B cell (primary cell): Measurements from ENCODE around the gene ZNF581. TPM values are rescaled to one million over a fixed set of nuclear protein-coding genes. Genes with fewer than 3 reads are reported as not detected.

Experiments used
- ATAC-seq: fragments of 200-7000 bp; cut with Tn5 transposase; one replicate; pipeline ENCODE4 v1.10.0; 2021; ENCODE audit warnings: low read depth, mild to moderate bottlenecking, moderate number of reproducible peaks, moderate library complexity
- CTCF ChIA-PET: fragments of 350-600 bp; sonication (Branson Sonifier 250); formaldehyde crosslinking; loops from one replicate; lab custom pipeline; 2021; ENCODE audit warnings: antibody characterized with exemption, inconsistent platforms; lab: Charles Lee
- POLR2A ChIA-PET: fragments of 350-600 bp; sonication (Branson Sonifier 250); formaldehyde crosslinking; loops from one replicate; lab custom pipeline; 2021; ENCODE audit warnings: antibody characterized with exemption; lab: Charles Lee
- DNase-seq: peaks from one replicate; pipeline ENCODE4 v3.0.0; 2013
- H2AFZ ChIP-seq: 2 replicates; pipeline ENCODE4 v1.6.1; 2012; ENCODE audit warnings: mild to moderate bottlenecking, low read depth, low read length; ENCODE audit not compliant: insufficient read depth, poor library complexity, severe bottlenecking
- H3K27ac ChIP-seq, 2 donors: 1 replicate in 1 of 2; 2 replicates in 1 of 2; pipeline ENCODE4 v1.5.1; 2012 to 2013; ENCODE audit warnings: low read length in 2 of 2, mild to moderate bottlenecking in 2 of 2, moderate library complexity in 1 of 2
- H3K27me3 ChIP-seq, 4 experiments: fragments of 200-600 bp in 1 of 4; sonication (generic) in 1 of 4; replicated peaks in 1 of 4; 1 replicate in 2 of 4; 2 replicates in 2 of 4; pipeline versions ENCODE4 v1.6.1 to v1.7.0; 2013 to 2016; ENCODE audit warnings: low read length in 3 of 4, mild to moderate bottlenecking in 2 of 4, mixed read lengths in 1 of 4, moderate library complexity in 1 of 4; ENCODE audit not compliant: insufficient read depth in 4 of 4, control insufficient read depth in 3 of 4; ENCODE audit errors: control extremely low read depth in 1 of 4
- H3K36me3 ChIP-seq, 2 experiments: replicated peaks in 1 of 2; 1 replicate in 1 of 2; 2 replicates in 1 of 2; pipeline versions ENCODE4 v1.6.1 to v1.7.1; 2013; ENCODE audit warnings: low read length in 1 of 2; ENCODE audit not compliant: insufficient read depth in 2 of 2, control insufficient read depth in 1 of 2; ENCODE audit errors: control extremely low read depth in 1 of 2, extremely low read depth in 1 of 2
- H3K4me1 ChIP-seq, 2 donors: fragments of 200-600 bp in 1 of 2; sonication (generic) in 1 of 2; 1 replicate in 1 of 2; 2 replicates in 1 of 2; pipeline versions ENCODE4 v1.5.1 to v1.6.1; 2013 to 2017; ENCODE audit warnings: low read length in 2 of 2; ENCODE audit not compliant: control insufficient read depth in 2 of 2, insufficient read depth in 2 of 2
- H3K4me2 ChIP-seq: replicated peaks from 2 replicates; pipeline ENCODE3; 2012; ENCODE audit warnings: mild to moderate bottlenecking, low read depth, low read length; ENCODE audit not compliant: poor library complexity, severe bottlenecking
- H3K4me3 ChIP-seq, 5 experiments: fragments of 200-600 bp in 1 of 5; sonication (generic) in 1 of 5; 1 replicate in 3 of 5; 2 replicates in 2 of 5; pipeline versions ENCODE4 v1.5.1 to v1.7.0; 2011 to 2016; ENCODE audit warnings: low read length in 4 of 5, mild to moderate bottlenecking in 4 of 5, low read depth in 2 of 5, control low read depth in 1 of 5, moderate library complexity in 1 of 5; ENCODE audit not compliant: insufficient read depth in 1 of 5; ENCODE audit errors: control extremely low read depth in 1 of 5, extremely low read depth in 1 of 5
- H3K79me2 ChIP-seq: fragments of 200-600 bp; sonication (generic); one replicate; pipeline ENCODE4 v1.6.0; 2016; ENCODE audit warnings: low read length; ENCODE audit not compliant: control insufficient read depth, insufficient read depth
- H3K9ac ChIP-seq: fragments of 200-600 bp; sonication (generic); 2 replicates; pipeline ENCODE4 v1.6.1; 2017; ENCODE audit warnings: mild to moderate bottlenecking, low read length, moderate library complexity
- H3K9me3 ChIP-seq, 3 donors: one replicate each; pipeline versions ENCODE4 v1.6.1 to v1.7.1; 2013; ENCODE audit warnings: low read length in 2 of 3; ENCODE audit not compliant: control insufficient read depth in 2 of 3, insufficient read depth in 1 of 3; ENCODE audit errors: control extremely low read depth in 1 of 3
- H4K20me1 ChIP-seq: 2 replicates; pipeline ENCODE4 v1.6.0; 2012; ENCODE audit warnings: mild to moderate bottlenecking, low read length; ENCODE audit not compliant: insufficient read depth, control insufficient read depth, poor library complexity, severe bottlenecking
- H3K27ac Mint-ChIP-seq: one replicate; pipeline ENCODE4 v1.8.0; 2021; ENCODE audit warnings: mixed read lengths
- H3K27me3 Mint-ChIP-seq: one replicate; pipeline ENCODE4 v1.8.0; 2021; ENCODE audit warnings: mixed read lengths
- H3K4me1 Mint-ChIP-seq: one replicate; pipeline ENCODE4 v1.8.0; 2021; ENCODE audit warnings: mixed read lengths
- H3K4me3 Mint-ChIP-seq: one replicate; pipeline ENCODE4 v1.8.0; 2021; ENCODE audit warnings: mixed read lengths
- H3K9me3 Mint-ChIP-seq: one replicate; pipeline ENCODE4 v1.8.0; 2022; ENCODE audit warnings: mixed read lengths; ENCODE audit not compliant: insufficient read depth
- CTCF ChIP-seq: fragments of 200-600 bp; IDR thresholded peaks from one replicate; pipeline ENCODE4 v1.8.0; 2022; ENCODE audit warnings: antibody characterized with exemption, mild to moderate bottlenecking
- EZH2 ChIP-seq: IDR thresholded peaks from 2 replicates; pipeline ENCODE4 v1.6.1; 2012; ENCODE audit warnings: borderline replicate concordance, low read depth, mild to moderate bottlenecking, moderate library complexity, low read length; ENCODE audit not compliant: insufficient read depth, poor library complexity, severe bottlenecking
- WGBS: methylation state at CpG from one replicate; pipeline ENCODE4 v1.1.5; 2013; ENCODE audit warnings: missing lambda C conversion rate; ENCODE audit not compliant: insufficient coverage; 5-methylcytosine and 5-hydroxymethylcytosine counted together
- intact Hi-C: fragments of 100-400 bp; cut with micrococcal nuclease; formaldehyde crosslinking; loops from one replicate; pipeline ENCODE4 v1.10.0; 2022
- polyA plus RNA-seq: library from polyadenylated mRNA; depleted of rRNA; stranded (reverse); fragments of >200 nt; gene quantifications from 2 replicates; pipeline ENCODE4 v1.2.3, GENCODE V29; 2012
- total RNA-seq, 2 donors: library from RNA; stranded (reverse); fragments of 120-200 nt in 1 of 2; gene quantifications; 1 replicate in 1 of 2; 2 replicates in 1 of 2; pipeline versions ENCODE4 v1.2.3 to v1.2.4, GENCODE V29; 2013 to 2022

ZNF581 gene
- total and polyA plus RNA-seq, 2 donors (not counting 1 experiment from before 2014, with no cell fraction given), result 48.2 to 51.3 TPM

GRCh38 chr19:55619286-55619685 lies 24.2 kb upstream of the ZNF581 start:
- Histone ChIP-seq H3K36me3 (peaks cover 0 to 21% of the 10 kb centered on the region in 2 experiments), H3K9me3 (no peaks in the 10 kb centered on the region), H3K4me2 (no peak overlapping the region), H3K27me3 (no peaks in the 10 kb centered on the region), H3K79me2 (peaks cover 23% of the 10 kb centered on the region), H4K20me1 (peaks cover 17% of the 10 kb centered on the region), H3K27ac (no peak overlapping the region), H2AFZ (no peak overlapping the region), H3K4me1 (peaks cover 5 to 8% of the 10 kb centered on the region in 2 donors), H3K4me3 (no peak overlapping the region), H3K9ac (no peak overlapping the region)
- intact Hi-C loops, result no loop called here
- no peak for TF ChIP-seq EZH2
- no peak for TF ChIP-seq CTCF
- no peak for ATAC-seq
- CTCF ChIA-PET, result interaction anchor here (0.6 to 3.0 kb wide), 3 partner anchors 13 to 82 kb away, joined by 4 to 18 read pairs (median 6); no protein-coding TSS in a partner anchor
- Mint-ChIP-seq H3K27me3 (no peaks in the 10 kb centered on the region), H3K27ac (no peak overlapping the region), H3K9me3 (no peaks in the 10 kb centered on the region), H3K4me3 (no peak overlapping the region), H3K4me1 (peaks cover 11% of the 10 kb centered on the region)
- WGBS, result 100% methylated on average over 2 of the region's 3 CpGs
- POLR2A ChIA-PET, result interaction anchor here (0.6 kb wide), 1 partner anchor 1458 kb away, joined by 6 read pairs; no protein-coding TSS in a partner anchor
- DNase-seq, result no peak

- peaks cover 23% of the 10 kb centered on the region for H3K79me2 ChIP-seq
- no peak overlapping the region for H3K4me2 ChIP-seq
- H3K4me1 ChIP-seq, result peaks cover 10 to 14% of the 10 kb centered on the region in 2 donors
- intact Hi-C loops, result loop anchor here (5.0 to 10.0 kb wide), 2 partner anchors 213 to 524 kb away; partner anchors contain the start of genes UBE2S and ZNF444
- Mint-ChIP-seq H3K4me1 (peaks cover 18% of the 10 kb centered on the region), H3K9me3 (no peaks in the 10 kb centered on the region), H3K4me3 (no peak overlapping the region), H3K27me3 (no peaks in the 10 kb centered on the region), H3K27ac (peak overlapping the region; percentile 46)
- 83% methylated on average over 6 of the region's 12 CpGs for WGBS
- H2AFZ ChIP-seq, result no peak overlapping the region
- no peak overlapping the region for H3K4me3 ChIP-seq
- no peak overlapping the region for H3K9ac ChIP-seq
- H4K20me1 ChIP-seq, result peaks cover 17% of the 10 kb centered on the region
- ChIA-PET POLR2A (interaction anchor here (0.8 kb wide), 1 partner anchor 12 kb away, joined by 3 read pairs; no protein-coding TSS in a partner anchor), CTCF (interaction anchor here (1.4 to 3.0 kb wide), 2 partner anchors 11 to 14 kb away, joined by 10 to 18 read pairs; partner anchors contain the start of gene ZNF865)
- no peaks in the 10 kb centered on the region for H3K27me3 ChIP-seq
- H3K27ac ChIP-seq, result no peak overlapping the region
- H3K9me3 ChIP-seq, result no peaks in the 10 kb centered on the region
- no peak for ATAC-seq
- TF ChIP-seq CTCF, result no peak
- TF ChIP-seq EZH2, result no peak
- H3K36me3 ChIP-seq, result peaks cover 0 to 19% of the 10 kb centered on the region in 2 experiments
- no peak for DNase-seq
Observed at GRCh38 chr19:55620410-55621204, 22.8 kb upstream of the ZNF581 start.
